Measurements from ENCODE around the gene VWA3A. TPM values are rescaled to one million over a fixed set of nuclear protein-coding genes. Genes with fewer than 3 reads are reported as not detected.
"Not testable (repeated sequence)": the region's sequence is repeated elsewhere in the genome, so short reads cannot be mapped to it uniquely, and the experiment has no call there.

The VWA3A gene
- total RNA-seq, 2 donors from 2014 or later = 0.67 TPM; not detected in 1

DNA sequence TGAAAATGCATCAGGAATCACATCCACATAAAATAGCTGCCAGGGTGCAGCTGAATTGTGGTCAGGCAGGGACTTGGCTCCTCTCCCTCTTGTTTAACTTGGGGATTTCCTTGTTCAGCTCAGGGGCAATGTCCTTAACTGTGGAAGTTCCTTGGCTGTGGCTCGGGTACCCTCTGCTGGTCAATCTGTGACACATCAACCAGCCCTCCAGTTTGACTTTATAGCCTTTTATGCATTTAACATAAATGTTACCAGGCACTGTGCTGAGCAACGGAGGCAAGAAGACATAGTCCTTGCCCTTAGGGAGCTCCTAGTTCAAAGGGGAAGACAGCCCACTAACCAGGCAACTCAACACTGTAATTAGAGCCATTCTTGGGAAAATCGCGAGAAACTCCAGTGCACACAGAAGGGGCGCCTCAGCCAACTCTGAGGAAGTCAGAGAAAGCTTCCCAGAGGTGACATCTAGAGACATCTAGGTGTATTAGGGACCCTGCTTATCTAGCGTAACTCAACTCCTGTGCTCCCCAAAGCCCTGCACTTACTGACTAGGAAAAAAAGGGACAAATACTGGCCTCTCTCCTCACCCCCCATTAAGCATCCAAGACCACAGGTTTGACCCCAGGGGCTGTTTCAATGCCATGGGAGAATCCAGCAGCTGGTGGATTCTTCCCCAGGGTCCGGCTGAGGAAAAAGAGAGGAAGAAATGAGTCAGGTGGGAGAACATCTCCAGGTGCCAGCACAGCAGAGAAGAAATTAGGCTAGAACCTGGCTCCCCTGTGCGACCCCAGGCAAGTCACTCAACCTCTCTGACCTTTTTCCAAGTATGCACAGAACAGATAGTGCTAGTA is 96.5 kb downstream of the VWA3A start:
- no peaks in the 10 kb centered on the region for H3K36me3 Mint-ChIP-seq
- ATAC-seq (no peak), DNase-seq (ENCODE audit: low spot score) (peak; percentile 68)
- peak overlapping the region; percentile 72 to 91 for H3K27ac Mint-ChIP-seq
- H3K4me1 Mint-ChIP-seq (ENCODE audit: low read depth in 2 of 2) = peaks cover 34 to 43% of the 10 kb centered on the region in 2 donors
- no peaks in the 10 kb centered on the region for H3K27me3 Mint-ChIP-seq
- peaks cover 4% of the 10 kb centered on the region for H3K9me3 Mint-ChIP-seq
- H3K4me3 Mint-ChIP-seq = peak overlapping the region; percentile 88

DNA sequence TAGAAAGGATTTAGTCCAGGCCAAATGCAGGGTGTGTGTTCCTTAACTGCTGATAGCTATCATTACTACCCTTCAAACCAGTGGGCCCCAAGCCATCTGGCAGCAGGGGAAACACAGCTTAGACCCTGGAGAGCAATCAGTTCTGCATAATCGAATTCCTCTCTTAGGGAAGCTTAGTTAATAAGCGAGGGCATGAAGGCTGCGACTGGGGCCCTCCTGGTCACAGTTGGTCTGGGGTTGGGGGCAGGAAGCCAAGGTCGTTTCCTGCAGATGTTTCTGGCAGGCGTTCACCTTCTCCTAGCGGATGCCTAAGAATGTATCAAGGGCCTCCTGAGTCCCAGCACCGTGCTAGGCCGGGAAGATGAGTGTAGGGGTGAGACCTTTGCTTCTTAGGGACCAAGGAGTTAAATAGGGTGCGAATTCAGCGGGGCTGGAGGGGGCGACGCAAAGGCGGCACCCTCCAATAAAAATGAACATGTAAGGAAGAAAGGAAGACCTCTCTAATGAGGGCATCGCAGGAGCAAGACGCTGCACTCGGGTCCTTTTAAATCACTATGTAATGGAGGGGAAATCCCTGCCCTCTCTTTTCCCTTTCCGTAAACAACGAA is 97.2 kb downstream of the VWA3A start:
- DNase-seq (ENCODE audit: low spot score) (no peak), ATAC-seq (no peak)
- Mint-ChIP-seq H3K9me3 (peaks cover 7% of the 10 kb centered on the region), H3K4me1 (ENCODE audit: low read depth in 2 of 2) (peaks cover 40 to 51% of the 10 kb centered on the region in 2 donors), H3K36me3 (no peaks in the 10 kb centered on the region), H3K27ac (peak overlapping the region; percentile 72 to 91), H3K27me3 (no peaks in the 10 kb centered on the region), H3K4me3 (peak overlapping the region; percentile 88)

DNA sequence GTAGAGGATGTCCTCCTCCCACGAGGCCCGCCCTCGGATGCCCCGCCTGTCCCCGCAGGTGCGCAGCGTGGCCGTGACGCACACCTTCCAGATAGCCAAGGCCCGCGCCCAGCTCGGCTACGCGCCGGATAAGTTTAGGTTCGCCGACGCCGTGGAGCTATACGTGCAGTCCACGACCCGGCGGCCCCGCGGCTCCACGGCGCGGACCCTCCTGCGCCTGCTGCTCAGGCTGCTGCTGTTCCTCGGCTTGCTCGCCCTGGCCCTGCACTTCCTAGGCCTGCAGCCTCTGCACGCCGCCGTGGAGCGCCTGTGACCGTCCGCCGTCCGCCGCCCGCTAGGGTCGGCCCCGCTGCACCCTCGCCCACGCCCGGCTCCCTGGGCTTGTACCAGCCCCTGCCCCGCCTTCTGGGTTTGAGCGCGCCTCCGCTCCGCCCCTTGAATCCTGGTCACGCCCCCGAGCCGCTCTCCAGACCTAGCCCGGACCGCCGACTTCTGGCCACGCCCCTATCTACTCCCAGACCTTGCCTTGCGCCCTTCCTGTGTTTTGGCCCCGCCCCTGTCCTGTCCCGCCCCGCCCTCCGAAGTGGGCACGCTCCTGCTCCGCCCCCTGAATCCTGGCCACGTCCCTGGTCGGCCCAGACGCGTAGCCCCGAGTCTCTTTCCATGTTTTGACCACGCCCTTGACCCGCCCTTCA is 97.9 kb downstream of the VWA3A start:
- Mint-ChIP-seq H3K36me3 (no peaks in the 10 kb centered on the region), H3K9me3 (peaks cover 7% of the 10 kb centered on the region), H3K27ac (peak overlapping the region; percentile 72 to 91), H3K27me3 (no peaks in the 10 kb centered on the region), H3K4me3 (peak overlapping the region; percentile 88), H3K4me1 (ENCODE audit: low read depth in 2 of 2) (peaks cover 46 to 58% of the 10 kb centered on the region in 2 donors)
- peak; percentile 99 for DNase-seq (ENCODE audit: low spot score)
- ATAC-seq = peak; percentile 83 to 84

DNA sequence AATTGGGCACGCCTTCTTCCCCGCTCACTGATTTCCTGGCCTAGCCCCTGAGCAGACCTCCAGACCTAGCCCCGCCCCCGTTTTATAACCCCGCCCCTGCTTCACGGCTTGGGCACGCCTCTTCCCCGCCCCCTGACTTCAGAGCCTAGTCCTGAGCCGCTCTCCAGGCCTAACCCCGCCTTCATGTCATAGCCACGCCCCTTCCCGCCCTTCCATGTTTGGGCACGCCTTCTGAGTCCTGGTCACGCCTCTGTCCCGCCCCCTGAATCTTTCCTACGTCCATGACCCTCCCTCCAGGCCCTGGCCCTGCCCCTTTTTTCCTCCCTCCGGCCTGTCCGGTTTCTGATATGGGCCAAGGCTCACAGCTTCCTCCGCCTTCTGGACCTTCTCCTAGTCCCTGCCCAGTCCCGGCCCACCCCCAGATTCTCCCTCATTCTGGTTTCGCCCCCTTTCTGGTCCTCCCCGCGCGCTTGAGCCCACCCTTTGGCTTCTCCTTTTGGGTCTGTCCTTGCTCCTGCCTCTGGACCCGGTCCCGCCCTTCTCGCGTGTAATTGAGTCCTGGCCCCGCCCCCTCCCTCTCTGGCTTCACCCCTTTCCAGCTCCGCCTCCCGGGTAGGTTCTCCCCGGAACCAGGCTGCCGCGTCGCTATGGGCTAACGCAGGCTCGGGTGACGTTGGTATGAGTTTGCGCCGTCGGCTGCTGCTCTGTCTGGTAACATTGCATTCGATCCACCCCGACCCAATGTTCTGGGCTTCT is 98.6 kb downstream of the VWA3A start:
- ATAC-seq (peak; percentile 83 to 88), DNase-seq (ENCODE audit: low spot score) (peak; percentile 98)
- Mint-ChIP-seq H3K9me3 (peaks cover 7% of the 10 kb centered on the region), H3K36me3 (no peaks in the 10 kb centered on the region), H3K4me3 (peak overlapping the region; percentile 88), H3K27me3 (no peaks in the 10 kb centered on the region), H3K4me1 (ENCODE audit: low read depth in 2 of 2) (peaks cover 52 to 65% of the 10 kb centered on the region in 2 donors), H3K27ac (peak overlapping the region; percentile 72 to 91)

DNA sequence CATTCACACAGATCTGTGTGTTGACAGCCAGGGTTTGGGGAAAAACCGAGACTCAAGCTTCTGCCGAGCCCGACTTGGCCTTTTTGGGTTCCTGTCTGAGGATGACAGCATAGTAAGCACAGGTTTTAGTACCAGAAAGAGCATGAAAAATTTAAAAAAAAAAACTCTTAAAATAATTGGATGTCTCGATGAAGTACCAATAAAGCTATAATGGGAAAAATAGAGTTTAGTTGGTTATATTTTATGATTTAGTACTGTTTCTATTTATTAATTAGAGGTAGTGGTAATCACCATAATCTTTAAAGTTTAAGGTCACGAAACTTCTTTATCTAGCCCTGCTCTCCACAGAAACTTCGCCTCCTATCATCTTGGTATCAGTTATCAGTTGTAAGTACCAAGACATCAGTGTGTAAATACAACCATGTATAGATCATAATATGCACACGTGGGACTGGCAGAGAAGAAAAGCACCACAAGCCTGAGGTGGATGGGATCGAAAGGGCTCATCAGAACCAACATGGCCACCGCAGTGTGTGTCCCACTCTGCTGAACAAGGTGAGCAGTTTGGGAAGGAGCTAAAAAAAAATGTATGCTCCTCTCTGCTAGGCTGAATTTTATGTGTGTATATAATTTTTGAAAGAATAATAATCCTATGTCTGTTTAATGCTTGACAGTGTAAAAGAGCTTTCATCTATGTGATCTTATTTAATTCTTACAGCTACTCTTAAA is 99.4 kb downstream of the VWA3A start:
- ATAC-seq (no peak), DNase-seq (ENCODE audit: low spot score) (no peak)
- H3K27me3 Mint-ChIP-seq = no peaks in the 10 kb centered on the region
- H3K27ac Mint-ChIP-seq = peak overlapping the region; percentile 72 to 91
- peaks cover 7% of the 10 kb centered on the region for H3K9me3 Mint-ChIP-seq
- H3K4me3 Mint-ChIP-seq = peak overlapping the region; percentile 88
- H3K4me1 Mint-ChIP-seq (ENCODE audit: low read depth in 2 of 2) = peaks cover 53 to 67% of the 10 kb centered on the region in 2 donors
- H3K36me3 Mint-ChIP-seq = no peaks in the 10 kb centered on the region

DNA sequence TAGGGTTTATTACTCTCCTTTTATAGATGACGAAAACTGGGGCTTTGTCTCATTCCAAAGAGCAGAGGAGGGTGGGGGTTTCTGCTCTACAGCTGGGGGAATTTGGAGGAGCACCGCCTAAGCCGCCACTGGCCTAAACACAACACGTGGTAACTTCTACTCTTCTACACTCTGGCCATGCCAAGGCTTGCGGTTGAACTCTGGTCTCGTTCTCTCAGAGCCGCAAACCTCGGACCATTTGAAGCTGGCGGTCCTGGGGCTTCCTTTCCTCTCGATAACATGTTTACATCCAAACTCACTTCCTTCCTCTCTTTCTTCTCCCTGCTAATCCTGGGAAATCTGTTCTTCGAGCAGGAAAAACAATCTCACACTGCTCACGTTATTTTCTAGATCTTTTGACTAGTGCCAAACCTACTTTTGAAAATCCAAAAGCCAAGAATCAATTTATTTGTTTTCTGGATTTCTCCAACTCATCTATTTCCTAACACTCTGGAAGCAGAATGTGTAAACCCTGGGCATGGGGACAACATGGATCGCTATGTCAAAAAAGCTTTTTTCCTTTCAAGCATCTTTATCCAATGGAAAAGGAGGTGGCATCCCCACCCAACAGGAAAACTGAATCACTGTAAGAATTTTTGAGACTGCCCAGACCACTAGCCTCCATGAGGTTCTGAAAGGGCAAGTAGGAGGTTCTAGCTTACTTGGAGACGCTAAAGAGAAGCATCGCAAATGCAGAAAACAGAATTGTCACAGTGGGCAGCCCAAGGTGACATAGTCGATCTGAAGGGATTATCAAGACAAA is 100.1 kb downstream of the VWA3A start:
- peaks cover 55 to 67% of the 10 kb centered on the region in 2 donors for H3K4me1 Mint-ChIP-seq (ENCODE audit: low read depth in 2 of 2)
- DNase-seq (ENCODE audit: low spot score) (peak; percentile 95), ATAC-seq (peak; percentile 33 to 34)
- peak overlapping the region; percentile 72 to 91 for H3K27ac Mint-ChIP-seq
- H3K27me3 Mint-ChIP-seq = no peaks in the 10 kb centered on the region
- H3K4me3 Mint-ChIP-seq = peak overlapping the region; percentile 88
- peaks cover 7% of the 10 kb centered on the region for H3K9me3 Mint-ChIP-seq
- H3K36me3 Mint-ChIP-seq = no peaks in the 10 kb centered on the region

DNA sequence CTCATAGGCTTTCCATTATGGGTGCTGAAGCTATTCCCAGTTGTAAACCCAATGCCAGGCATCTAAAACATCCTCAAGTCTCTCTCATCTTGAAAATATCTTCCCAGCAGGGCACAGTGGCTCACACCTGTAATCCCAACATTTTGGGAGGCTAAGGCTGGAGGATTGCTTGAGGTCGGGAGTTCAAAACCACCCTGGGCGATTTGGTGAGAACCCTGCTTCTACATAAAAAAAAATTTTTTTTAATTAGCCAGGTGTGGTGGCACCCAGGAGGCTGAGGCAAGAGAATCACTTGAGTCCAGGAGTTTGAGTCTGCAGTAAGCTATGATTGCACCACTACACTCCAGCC is 100.7 kb downstream of the VWA3A start:
- peaks cover 54 to 67% of the 10 kb centered on the region in 2 donors for H3K4me1 Mint-ChIP-seq (ENCODE audit: low read depth in 2 of 2)
- H3K9me3 Mint-ChIP-seq = peaks cover 7% of the 10 kb centered on the region
- peak overlapping the region; percentile 72 to 93 for H3K27ac Mint-ChIP-seq
- H3K36me3 Mint-ChIP-seq = no peaks in the 10 kb centered on the region
- H3K27me3 Mint-ChIP-seq = no peaks in the 10 kb centered on the region
- H3K4me3 Mint-ChIP-seq = no peak overlapping the region
- no peak for DNase-seq (ENCODE audit: low spot score)
- ATAC-seq = no peak

DNA sequence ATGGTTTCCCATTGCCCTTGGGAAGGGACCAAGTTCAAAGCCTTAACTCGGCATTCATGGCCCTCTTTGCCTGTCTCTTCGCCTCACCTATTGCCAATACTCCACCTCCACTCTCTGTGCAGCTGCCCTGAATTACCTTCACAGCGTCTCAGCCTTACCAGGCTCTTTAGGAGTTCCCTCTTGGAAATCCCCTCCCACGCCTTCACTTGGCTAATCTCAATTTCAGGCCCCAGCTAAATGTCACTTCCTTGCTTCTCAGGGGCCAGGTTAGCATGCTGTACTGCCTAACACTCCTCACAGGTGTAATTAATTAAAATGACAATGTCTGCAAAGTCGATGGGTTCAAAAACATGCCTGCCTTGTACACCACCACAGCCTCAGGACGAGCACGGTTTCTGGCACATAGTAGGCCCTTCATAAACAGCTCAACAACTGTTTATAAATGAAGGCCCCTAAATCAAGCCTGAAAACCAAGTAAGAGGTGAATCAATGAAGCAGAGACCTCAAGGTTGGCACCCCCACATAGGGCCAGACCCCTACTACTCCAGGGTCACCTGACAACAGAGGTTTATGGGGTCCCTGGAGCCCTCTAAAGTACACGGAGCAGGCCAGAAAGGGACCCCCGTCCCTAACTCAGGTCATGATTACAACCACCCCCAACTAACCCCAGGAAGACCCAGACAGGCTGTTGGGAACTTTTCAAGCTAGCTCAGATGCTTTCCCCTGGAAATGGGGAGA is 102.5 kb downstream of the VWA3A start:
- Mint-ChIP-seq H3K27ac (peak overlapping the region; percentile 93 to 96), H3K9me3 (peaks cover 7% of the 10 kb centered on the region), H3K4me1 (ENCODE audit: low read depth in 2 of 2) (peaks cover 43 to 52% of the 10 kb centered on the region in 2 donors), H3K36me3 (no peaks in the 10 kb centered on the region), H3K4me3 (peak overlapping the region; percentile 73), H3K27me3 (no peaks in the 10 kb centered on the region)
- DNase-seq (ENCODE audit: low spot score) (no peak), ATAC-seq (no peak)

DNA sequence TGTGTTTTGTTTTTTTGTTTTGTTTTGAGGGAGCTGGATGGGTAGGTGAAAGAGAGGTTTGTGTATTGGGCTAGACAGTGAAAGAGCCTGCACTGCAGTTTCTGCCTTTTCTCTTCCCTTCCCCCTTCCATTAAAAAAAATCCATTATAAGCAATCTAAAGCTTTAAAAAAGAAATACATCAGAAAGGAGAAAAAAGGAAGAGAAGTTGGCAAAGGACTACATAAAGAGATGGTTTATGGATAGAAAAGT is 103.0 kb downstream of the VWA3A start:
- H3K27ac Mint-ChIP-seq = peak overlapping the region; percentile 93 to 96
- no peak for DNase-seq (ENCODE audit: low spot score)
- H3K4me3 Mint-ChIP-seq = peak overlapping the region; percentile 73
- no peaks in the 10 kb centered on the region for H3K36me3 Mint-ChIP-seq
- H3K27me3 Mint-ChIP-seq = no peaks in the 10 kb centered on the region
- peaks cover 41 to 50% of the 10 kb centered on the region in 2 donors for H3K4me1 Mint-ChIP-seq (ENCODE audit: low read depth in 2 of 2)
- no peak for ATAC-seq
- peaks cover 7% of the 10 kb centered on the region for H3K9me3 Mint-ChIP-seq

DNA sequence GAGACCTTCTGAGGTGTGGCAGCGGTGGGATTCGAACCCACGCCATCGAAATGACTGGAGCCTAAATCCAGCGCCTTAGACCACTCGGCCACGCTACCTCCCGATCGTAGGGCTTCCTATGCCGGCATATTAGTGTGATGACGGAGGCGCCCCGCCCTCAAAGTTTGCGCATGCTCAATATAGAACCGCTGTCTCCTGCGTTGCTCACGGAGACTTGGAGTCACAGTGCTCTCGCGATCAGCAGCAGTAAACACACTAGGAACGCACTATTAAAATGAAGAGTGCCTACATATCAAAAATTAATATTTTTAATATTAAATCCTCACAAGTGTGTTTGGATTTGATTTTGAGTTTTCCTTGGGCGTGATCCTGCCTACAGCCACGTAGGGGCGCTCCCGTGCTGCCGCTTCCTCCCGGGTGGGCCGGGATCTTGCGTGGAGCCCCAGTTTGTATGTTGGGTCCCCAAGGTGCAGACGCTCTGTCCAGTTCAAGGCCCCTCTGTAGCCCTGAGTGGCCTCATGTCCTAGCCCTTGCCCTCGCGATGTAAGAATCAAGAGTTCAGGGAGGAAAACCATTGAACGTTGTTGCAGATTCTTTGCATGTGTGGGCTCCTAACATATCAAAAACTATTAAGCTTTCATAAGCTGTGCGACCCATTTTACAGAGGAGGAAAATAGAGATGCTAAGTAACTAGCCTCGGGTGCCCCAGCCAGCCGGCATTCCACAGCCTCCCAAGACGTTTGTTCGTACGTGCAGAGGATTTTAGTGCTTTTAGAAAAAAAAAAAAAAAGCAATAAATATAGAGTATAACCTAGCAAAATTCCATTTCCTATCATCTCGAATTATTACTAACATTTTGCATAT is 103.6 kb downstream of the VWA3A start:
- peaks cover 41 to 44% of the 10 kb centered on the region in 2 donors for H3K4me1 Mint-ChIP-seq (ENCODE audit: low read depth in 2 of 2)
- no peaks in the 10 kb centered on the region for H3K27me3 Mint-ChIP-seq
- H3K4me3 Mint-ChIP-seq = peak overlapping the region; percentile 73
- H3K36me3 Mint-ChIP-seq = no peaks in the 10 kb centered on the region
- H3K9me3 Mint-ChIP-seq = peaks cover 7% of the 10 kb centered on the region
- H3K27ac Mint-ChIP-seq = peak overlapping the region; percentile 93 to 96
- ATAC-seq (peak; percentile 34 to 44), DNase-seq (ENCODE audit: low spot score) (peak; percentile 89)

DNA sequence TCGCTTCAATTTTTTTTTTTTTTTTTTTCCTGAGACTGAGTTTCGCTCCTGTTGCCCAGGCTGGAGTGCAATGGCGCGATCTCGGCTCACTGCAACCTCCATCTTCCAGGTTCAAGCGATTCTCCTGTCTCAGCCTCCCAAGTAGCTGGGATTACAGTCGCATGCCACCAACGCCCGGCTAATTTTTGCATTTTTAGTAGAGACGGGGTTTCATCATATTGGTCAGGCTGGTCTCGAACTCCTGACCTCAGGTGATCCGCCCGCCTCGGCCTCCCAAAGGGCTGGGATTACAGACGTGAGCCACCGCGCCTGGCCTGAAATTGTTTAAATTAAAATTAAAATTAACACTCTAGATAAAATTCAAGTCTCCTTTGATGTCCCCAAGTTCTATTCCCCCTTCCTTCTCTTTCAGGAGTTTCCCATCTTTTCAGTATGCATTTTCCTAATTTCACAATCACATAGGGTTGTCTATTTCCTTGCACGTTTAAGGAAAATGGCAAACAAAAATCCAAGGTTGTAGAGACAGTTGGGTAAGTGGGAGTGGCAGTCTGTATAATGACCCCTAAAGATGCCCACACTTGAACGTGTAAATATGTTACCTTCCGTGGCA is 104.3 kb downstream of the VWA3A start:
- ATAC-seq; H3K27me3 Mint-ChIP-seq; DNase-seq (ENCODE audit: low spot score); H3K9me3 Mint-ChIP-seq; H3K36me3 Mint-ChIP-seq: not testable (repeated sequence)
- Mint-ChIP-seq H3K4me1 (ENCODE audit: low read depth in 2 of 2) (peaks cover 40% of the 10 kb centered on the region in 2 donors), H3K4me3 (peak overlapping the region; percentile 73), H3K27ac (peak overlapping the region; percentile 75 to 93)
